Naive thymus-derived CD8-positive, alpha-beta T cell (primary cell): ENCODE measurements around the gene TMPRSS9. TPM values are rescaled to one million over a fixed set of nuclear protein-coding genes. Genes with fewer than 3 reads are reported as not detected.
"Not testable (repeated sequence)": the region's sequence is repeated elsewhere in the genome, so short reads cannot be mapped to it uniquely, and the experiment has no call there.

Source experiments
- ATAC-seq, 2 donors: fragments of 150-1000 bp; cut with Tn5 transposase in 1 of 2; sonication (Bioruptor Pico), chemical (Tn5 transposase) in 1 of 2; 1 replicate in 1 of 2; 2 replicates in 1 of 2; pipeline ENCODE4 v1.10.0; 2021; ENCODE audit warnings: mild to moderate bottlenecking in 2 of 2, moderate library complexity in 2 of 2
- POLR2A ChIA-PET: fragments of 350-600 bp; sonication (Branson Sonifier 250); formaldehyde crosslinking; loops from one replicate; lab custom pipeline; 2021; ENCODE audit warnings: antibody characterized with exemption; lab: Charles Lee
- DNase-seq, 10 donors: peaks; one replicate each; pipeline versions ENCODE4 v3.0.0 to v3.0.0-alpha.2; 2020 to 2022
- H3K27ac Mint-ChIP-seq, 10 donors: one replicate each; pipeline ENCODE4 v1.8.0; 2020 to 2022; ENCODE audit warnings: mild to moderate bottlenecking in 10 of 10, mixed read lengths in 10 of 10, moderate library complexity in 4 of 10, inconsistent platforms in 1 of 10
- H3K27me3 Mint-ChIP-seq, 5 donors: one replicate each; pipeline ENCODE4 v1.8.0; 2021 to 2022; ENCODE audit warnings: mixed read lengths in 5 of 5
- H3K36me3 Mint-ChIP-seq, 3 donors: one replicate each; pipeline ENCODE4 v1.8.0; 2020 to 2022; ENCODE audit warnings: mixed read lengths in 3 of 3, mild to moderate bottlenecking in 2 of 3, inconsistent platforms in 1 of 3
- H3K4me1 Mint-ChIP-seq, 4 donors: one replicate each; pipeline ENCODE4 v1.8.0; 2021 to 2022; ENCODE audit warnings: mixed read lengths in 4 of 4
- H3K4me3 Mint-ChIP-seq, 10 donors: one replicate each; pipeline ENCODE4 v1.8.0; 2020 to 2022; ENCODE audit warnings: mild to moderate bottlenecking in 10 of 10, mixed read lengths in 10 of 10, moderate library complexity in 6 of 10, inconsistent platforms in 1 of 10
- H3K9me3 Mint-ChIP-seq, 9 donors: one replicate each; pipeline ENCODE4 v1.8.0; 2020 to 2022; ENCODE audit warnings: mixed read lengths in 9 of 9, mild to moderate bottlenecking in 3 of 9, inconsistent platforms in 1 of 9, moderate library complexity in 1 of 9
- polyA plus RNA-seq, 3 donors: library from polyadenylated mRNA; unstranded; fragments of 300-500 nt; fragmentation: Illumina TruSeq; gene quantifications; one replicate each; pipeline ENCODE4 v1.2.3, GENCODE V29; 2021
- total RNA-seq, 8 experiments: library from RNA in 2 of 8; stranded (reverse) in 2 of 8; gene quantifications; one replicate each; pipeline ENCODE4 v1.2.3 and lab custom pipeline; 2021 to 2026

TMPRSS9 gene
- total and polyA plus RNA-seq, 5 experiments from 2014 or later = not detected

DNA sequence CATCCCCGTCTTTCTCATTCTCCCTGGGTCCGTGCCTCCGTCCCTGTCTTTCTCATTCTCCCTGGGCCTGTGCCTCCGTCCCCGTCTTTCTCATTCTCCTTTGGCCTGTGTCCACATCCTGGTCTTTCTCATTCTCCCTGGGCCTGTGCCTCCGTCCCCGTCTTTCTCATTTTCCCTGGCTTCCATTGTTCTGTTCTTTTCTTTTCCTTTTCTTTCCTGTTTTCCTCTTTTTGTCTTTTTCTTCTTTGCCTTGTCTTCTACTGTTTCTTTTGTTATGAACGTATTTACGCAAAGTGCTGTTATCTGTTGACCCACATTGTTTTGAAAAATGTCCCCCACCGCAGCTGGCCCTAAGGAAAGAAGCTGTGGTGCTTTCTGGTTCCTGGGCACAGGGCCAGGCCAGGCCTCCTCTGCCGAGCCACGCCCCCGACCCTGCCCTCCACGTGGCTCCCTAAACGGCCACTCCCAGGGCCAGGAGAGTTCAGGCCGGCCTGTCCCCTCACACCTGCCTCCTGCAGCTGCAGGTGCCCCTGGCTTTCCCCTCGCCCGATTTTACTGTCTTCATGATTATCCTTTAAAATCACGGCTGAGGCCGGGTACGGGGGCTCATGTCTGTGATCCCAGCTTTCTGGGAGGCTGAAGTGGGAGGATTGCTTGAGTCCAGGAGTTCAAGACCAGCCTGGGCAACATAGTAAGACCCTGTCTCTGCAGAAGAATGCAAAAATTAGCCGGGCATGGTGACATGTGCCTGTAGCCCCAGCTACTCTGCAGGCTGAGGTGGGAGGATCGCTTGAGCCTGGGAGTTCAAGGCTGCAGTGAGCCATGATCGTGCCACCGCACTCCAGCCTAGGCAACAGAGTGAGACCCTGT is 14.0 kb upstream of the TMPRSS9 start:
- no peaks in the 10 kb centered on the region for H3K27me3 Mint-ChIP-seq
- peak overlapping the region in 4 of 10 donors; percentile 25 to 76 (median 60) for H3K27ac Mint-ChIP-seq
- H3K4me1 Mint-ChIP-seq = peaks cover 0 to 5% (median 0%) of the 10 kb centered on the region in 4 donors

GRCh38 chr19:2349818-2350217 is 10.2 kb upstream of the TMPRSS9 start:
- not testable (repeated sequence) for H3K9me3 Mint-ChIP-seq, H3K4me3 Mint-ChIP-seq, ATAC-seq, H3K27me3 Mint-ChIP-seq, H3K27ac Mint-ChIP-seq, H3K4me1 Mint-ChIP-seq
- POLR2A ChIA-PET = interaction anchor here (0.5 kb wide), 1 partner anchor 1167 kb away, joined by 3 read pairs; no protein-coding TSS in a partner anchor
- peak in 1 of 10 donors; percentile 21 for DNase-seq
- peaks cover 0 to 13% (median 0%) of the 10 kb centered on the region in 3 donors for H3K36me3 Mint-ChIP-seq

More for the DNA sequence above, 14.0 kb upstream of the TMPRSS9 start:
- ATAC-seq (no peak), DNase-seq (no peak)
- H3K9me3 Mint-ChIP-seq = no peaks in the 10 kb centered on the region
- peaks cover 0 to 9% (median 0%) of the 10 kb centered on the region in 3 donors for H3K36me3 Mint-ChIP-seq
- peak overlapping the region in 1 of 10 donors; percentile 41 for H3K4me3 Mint-ChIP-seq
- POLR2A ChIA-PET = no interaction called here

DNA sequence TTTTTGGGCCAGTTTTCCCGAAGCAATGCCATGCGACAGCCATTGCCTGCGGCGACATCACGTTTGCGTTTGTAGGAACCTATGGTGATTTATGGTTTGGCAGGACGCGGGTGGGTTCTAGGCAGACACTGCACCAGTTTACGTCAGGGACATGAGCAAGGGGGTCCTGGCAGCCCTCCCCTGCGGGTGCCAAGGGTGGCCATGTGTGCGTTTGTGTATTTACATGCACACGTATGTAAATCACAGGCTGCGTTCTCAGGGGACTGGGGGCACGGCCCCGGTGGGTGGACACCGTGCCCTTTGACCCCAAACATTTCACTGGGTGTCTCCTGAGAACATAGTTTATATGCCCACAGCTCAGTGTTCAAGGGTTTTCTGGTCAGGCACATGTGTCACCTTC is 9.4 kb upstream of the TMPRSS9 start:
- Mint-ChIP-seq H3K27ac (no peak overlapping the region), H3K36me3 (peaks cover 0 to 11% (median 0%) of the 10 kb centered on the region in 3 donors), H3K4me1 (peaks cover 0 to 3% (median 0%) of the 10 kb centered on the region in 4 donors), H3K27me3 (no peaks in the 10 kb centered on the region), H3K9me3 (no peaks in the 10 kb centered on the region), H3K4me3 (no peak overlapping the region)
- ATAC-seq (no peak), DNase-seq (no peak)
- POLR2A ChIA-PET = no interaction called here

DNA sequence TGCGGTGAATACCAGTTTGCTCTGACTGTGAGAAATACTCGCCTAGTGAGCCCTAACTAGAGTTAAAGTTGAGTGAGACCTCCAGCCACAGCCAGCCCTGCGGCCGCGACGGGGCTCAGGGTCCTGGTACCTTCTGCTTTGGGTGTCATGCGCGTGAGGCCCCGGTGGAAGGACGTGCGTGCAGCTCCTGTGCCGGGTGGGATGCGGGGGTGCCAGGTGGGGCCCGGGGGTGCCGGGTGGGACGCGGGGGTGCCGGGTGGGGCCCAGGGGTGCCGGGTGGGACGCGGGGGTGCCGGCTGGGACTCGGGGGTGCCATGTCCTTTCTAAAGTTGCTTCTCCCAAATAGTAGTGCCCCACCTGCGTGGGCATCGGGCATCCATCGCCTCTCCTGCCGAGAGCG is 8.5 kb upstream of the TMPRSS9 start:
- Mint-ChIP-seq H3K4me3 (no peak overlapping the region), H3K27me3 (no peaks in the 10 kb centered on the region), H3K36me3 (peaks cover 0 to 7% (median 0%) of the 10 kb centered on the region in 3 donors), H3K9me3 (no peaks in the 10 kb centered on the region), H3K27ac (no peak overlapping the region), H3K4me1 (no peaks in the 10 kb centered on the region)
- DNase-seq (no peak), ATAC-seq (no peak)
- POLR2A ChIA-PET = interaction anchor here (0.5 kb wide), 1 partner anchor 33 kb away, joined by 4 read pairs; no protein-coding TSS in a partner anchor

- ATAC-seq = no peak
- H3K27me3 Mint-ChIP-seq = no peaks in the 10 kb centered on the region
- POLR2A ChIA-PET = interaction anchor here (0.5 kb wide), 2 partner anchors 33 to 74 kb away, joined by 3 to 4 read pairs; no protein-coding TSS in a partner anchor
- H3K36me3 Mint-ChIP-seq = peaks cover 0 to 7% (median 0%) of the 10 kb centered on the region in 3 donors
- H3K4me1 Mint-ChIP-seq = no peaks in the 10 kb centered on the region
- DNase-seq = peak in 1 of 10 donors; percentile 22
- no peaks in the 10 kb centered on the region for H3K9me3 Mint-ChIP-seq
- no peak overlapping the region for H3K27ac Mint-ChIP-seq
- H3K4me3 Mint-ChIP-seq = no peak overlapping the region
These were observed 7.9 kb upstream of the TMPRSS9 start for GRCh38 chr19:2352121-2352520.

DNA sequence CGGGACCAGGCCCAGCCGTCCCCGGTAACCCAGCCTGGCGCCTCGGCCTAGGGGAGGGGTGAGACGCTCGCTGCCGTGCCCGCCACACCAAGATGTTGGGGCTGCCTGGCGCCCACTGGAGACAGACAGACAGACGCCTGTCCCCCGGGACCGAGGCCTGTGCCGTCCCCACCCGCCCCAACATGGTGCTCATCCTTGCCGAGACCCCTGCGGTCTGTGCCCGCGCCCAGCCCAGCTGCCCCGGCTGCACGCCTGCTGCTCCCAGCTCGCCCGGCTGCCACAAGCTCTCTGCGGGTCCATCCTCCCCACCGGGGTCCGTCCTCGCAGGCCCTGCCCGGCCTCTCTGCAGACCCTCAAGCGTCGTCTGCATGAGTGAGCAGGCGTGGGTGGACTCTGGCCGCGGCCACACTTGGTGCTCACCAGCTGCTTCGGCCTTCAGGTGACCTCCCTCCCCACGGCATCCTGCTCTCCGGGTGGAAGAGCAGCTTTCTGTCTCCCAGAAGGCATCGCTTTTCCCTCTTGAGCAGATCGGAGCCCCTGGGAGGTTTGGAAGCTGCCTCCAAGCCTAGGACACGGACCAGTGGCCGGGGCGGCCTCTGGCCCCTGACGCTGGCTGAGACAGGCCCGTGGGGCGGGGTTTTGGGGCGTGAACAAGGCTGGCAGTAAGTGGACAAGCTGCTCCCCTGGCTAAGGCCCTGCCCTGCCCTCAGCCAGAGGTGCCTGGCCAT is 6.7 kb upstream of the TMPRSS9 start:
- POLR2A ChIA-PET = interaction anchor here (1.3 kb wide), 1 partner anchor 10 kb away, joined by 4 read pairs; no protein-coding TSS in a partner anchor
- no peaks in the 10 kb centered on the region for H3K9me3 Mint-ChIP-seq

DNA sequence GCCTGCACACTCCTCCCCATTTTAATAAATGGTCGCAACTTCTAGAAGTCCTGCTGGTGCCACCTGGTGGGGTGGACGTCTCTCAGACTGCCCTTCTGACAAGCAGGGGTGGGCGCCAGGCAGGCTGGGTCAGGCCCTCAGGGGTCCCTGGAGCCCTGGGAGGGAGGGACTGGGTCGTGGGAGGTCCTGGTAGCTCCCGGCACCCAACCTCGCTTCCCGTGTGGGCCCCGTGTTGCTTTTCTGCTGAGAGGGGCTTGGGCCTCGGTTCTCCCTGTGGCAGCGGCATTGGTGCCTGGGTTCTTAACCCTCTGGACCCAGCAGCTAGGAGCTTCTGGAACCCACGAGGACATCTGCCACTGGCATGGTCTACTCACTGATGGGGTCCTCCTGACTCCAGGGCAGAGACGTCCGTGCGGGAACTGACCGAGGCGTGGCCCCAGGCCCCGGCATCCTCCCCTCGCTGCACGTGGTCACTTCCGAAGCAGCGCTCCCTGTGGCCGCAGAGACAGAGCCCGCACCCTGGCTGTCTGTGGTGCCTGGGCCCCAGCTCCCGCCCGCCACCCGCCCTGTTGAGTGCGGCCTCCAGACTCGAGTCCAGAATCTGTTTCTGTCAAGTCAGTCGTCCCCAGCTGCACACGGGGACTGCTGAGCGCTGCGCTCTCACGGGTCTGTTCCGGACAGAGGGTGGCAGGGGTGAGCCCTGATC is 6.0 kb upstream of the TMPRSS9 start:
- ATAC-seq = no peak
- POLR2A ChIA-PET = interaction anchor here (0.6 to 1.3 kb wide), 2 partner anchors 9 to 115 kb away, joined by 4 read pairs; no protein-coding TSS in a partner anchor
- Mint-ChIP-seq H3K4me1 (no peaks in the 10 kb centered on the region), H3K27ac (no peak overlapping the region), H3K4me3 (no peak overlapping the region), H3K27me3 (no peaks in the 10 kb centered on the region), H3K9me3 (no peaks in the 10 kb centered on the region), H3K36me3 (peaks cover 0 to 7% (median 0%) of the 10 kb centered on the region in 3 donors)
- DNase-seq = no peak

More for the DNA sequence above, 6.7 kb upstream of the TMPRSS9 start:
- H3K36me3 Mint-ChIP-seq = peaks cover 0 to 7% (median 0%) of the 10 kb centered on the region in 3 donors
- no peaks in the 10 kb centered on the region for H3K4me1 Mint-ChIP-seq
- H3K27ac Mint-ChIP-seq = no peak overlapping the region
- no peak for ATAC-seq
- no peaks in the 10 kb centered on the region for H3K27me3 Mint-ChIP-seq
- no peak overlapping the region for H3K4me3 Mint-ChIP-seq
- no peak for DNase-seq

DNA sequence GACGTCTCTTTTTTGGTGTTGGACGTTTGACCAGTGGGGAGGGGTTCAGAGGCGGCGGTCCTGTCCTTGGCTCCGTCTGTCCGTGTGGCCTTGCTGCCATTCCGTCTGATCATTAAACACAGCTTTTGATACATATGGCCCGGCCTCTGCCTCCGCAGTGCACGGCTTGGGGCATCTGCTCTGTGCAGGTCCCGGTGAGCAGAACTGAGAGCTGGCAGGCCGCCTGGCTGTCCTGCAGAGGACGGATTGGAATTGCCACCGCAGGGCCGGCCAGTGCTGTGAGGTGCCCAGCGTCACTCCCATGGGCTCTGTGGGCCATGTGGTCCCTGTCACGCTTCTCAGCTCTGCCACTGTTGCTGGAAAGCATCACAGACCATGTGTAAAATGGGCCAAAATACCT is 5.4 kb upstream of the TMPRSS9 start:
- no peaks in the 10 kb centered on the region for H3K9me3 Mint-ChIP-seq
- DNase-seq (no peak), ATAC-seq (no peak)
- H3K4me1 Mint-ChIP-seq = no peaks in the 10 kb centered on the region
- H3K27ac Mint-ChIP-seq = no peak overlapping the region
- H3K4me3 Mint-ChIP-seq = no peak overlapping the region
- POLR2A ChIA-PET = interaction anchor here (0.6 to 1.3 kb wide), 2 partner anchors 86 to 115 kb away, joined by 3 to 4 read pairs; no protein-coding TSS in a partner anchor
- H3K36me3 Mint-ChIP-seq = peaks cover 0 to 7% (median 0%) of the 10 kb centered on the region in 3 donors
- no peaks in the 10 kb centered on the region for H3K27me3 Mint-ChIP-seq

DNA sequence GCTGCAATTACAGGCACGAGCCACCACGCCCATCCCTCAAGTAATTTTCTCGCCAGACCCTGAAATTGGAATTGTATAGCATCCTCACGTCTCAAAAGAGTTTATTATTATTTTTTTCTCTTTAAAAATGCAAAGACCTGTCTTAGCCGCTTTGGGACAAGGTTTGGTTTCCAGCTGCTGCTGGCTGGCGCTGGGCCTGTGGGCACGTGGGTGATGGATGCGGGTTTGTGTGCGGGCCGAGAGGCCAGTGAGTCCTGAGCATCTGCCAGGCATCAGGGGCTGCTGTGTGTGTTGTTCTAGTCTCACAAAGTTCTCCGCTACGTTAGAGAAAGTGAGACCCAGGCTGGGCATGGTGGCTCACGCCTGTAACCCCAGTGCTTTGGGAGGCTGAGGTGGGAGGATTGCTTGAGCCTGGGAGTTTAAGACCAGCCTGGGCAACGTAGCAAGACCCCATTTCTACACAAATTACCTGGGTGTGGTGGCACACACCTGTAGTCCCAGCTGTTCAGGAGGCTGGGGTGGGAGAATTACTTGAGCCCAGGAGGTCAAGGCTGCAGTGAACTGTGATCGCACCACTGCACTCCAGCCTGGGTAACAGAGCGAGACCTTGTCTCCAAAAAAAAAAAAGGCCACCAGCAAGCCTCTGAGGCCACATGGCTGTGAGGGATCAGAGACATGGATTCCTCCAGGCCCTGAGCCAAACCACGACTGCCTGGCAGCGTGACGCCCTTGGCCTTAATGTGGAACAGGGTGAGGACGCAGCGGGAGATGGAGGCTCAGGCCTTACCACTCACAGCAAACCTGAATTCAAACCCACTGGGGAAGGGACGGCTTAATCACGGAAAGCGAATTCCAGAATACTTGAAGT is 4.7 kb upstream of the TMPRSS9 start:
- ATAC-seq (no peak), DNase-seq (no peak)
- H3K4me1 Mint-ChIP-seq = peaks cover 1 to 3% (median 2%) of the 10 kb centered on the region in 4 donors
- H3K4me3 Mint-ChIP-seq = no peak overlapping the region
- POLR2A ChIA-PET = interaction anchor here (1.3 kb wide), 1 partner anchor 85 kb away, joined by 3 read pairs; no protein-coding TSS in a partner anchor
- peaks cover 0 to 7% (median 0%) of the 10 kb centered on the region in 3 donors for H3K36me3 Mint-ChIP-seq
- H3K27me3 Mint-ChIP-seq = peaks cover 0 to 3% (median 1%) of the 10 kb centered on the region in 5 donors
- H3K27ac Mint-ChIP-seq = no peak overlapping the region
- no peaks in the 10 kb centered on the region for H3K9me3 Mint-ChIP-seq

GRCh38 chr19:2356036-2356646 is 3.9 kb upstream of the TMPRSS9 start:
- POLR2A ChIA-PET = interaction anchor here (1.3 kb wide), 1 partner anchor 84 kb away, joined by 3 read pairs; no protein-coding TSS in a partner anchor
- DNase-seq = no peak
- H3K4me1 Mint-ChIP-seq = peaks cover 5 to 7% (median 6%) of the 10 kb centered on the region in 4 donors
- peaks cover 0 to 8% (median 6%) of the 10 kb centered on the region in 5 donors for H3K27me3 Mint-ChIP-seq
- no peaks in the 10 kb centered on the region for H3K9me3 Mint-ChIP-seq
- H3K4me3 Mint-ChIP-seq = no peak overlapping the region
- H3K27ac Mint-ChIP-seq = peak overlapping the region in 1 of 10 donors; percentile 53
- peaks cover 0 to 7% (median 0%) of the 10 kb centered on the region in 3 donors for H3K36me3 Mint-ChIP-seq
- no peak for ATAC-seq
